Vagina (tissue), 2 donors: ENCODE measurements around the gene TMPRSS4. TPM values are rescaled to one million over a fixed set of nuclear protein-coding genes. Genes with fewer than 3 reads are reported as not detected.

Experiments
- DNase-seq, 2 donors: peaks; one replicate each; pipeline ENCODE4 v3.0.0-alpha.2; 2017; ENCODE audit errors: extremely low spot score in 2 of 2
- H3K27ac ChIP-seq: fragments of 200-600 bp; sonication (generic); one replicate; pipeline ENCODE4 v1.5.1; 2019
- H3K27me3 ChIP-seq: fragments of 200-600 bp; sonication (generic); one replicate; pipeline ENCODE4 v1.5.1; 2019
- H3K36me3 ChIP-seq, 2 donors: fragments of 200-600 bp; sonication (generic); one replicate each; pipeline ENCODE4 v1.5.1; 2017 to 2019
- H3K4me1 ChIP-seq: fragments of 200-600 bp; sonication (generic); one replicate; pipeline ENCODE4 v1.5.1; 2019
- H3K4me3 ChIP-seq, 2 donors: fragments of 200-600 bp; sonication (generic); 1 replicate in 1 of 2; 2 replicates in 1 of 2; pipeline ENCODE4 v1.5.1; 2016 to 2019
- H3K9me3 ChIP-seq: fragments of 200-600 bp; sonication (generic); one replicate; pipeline ENCODE4 v1.5.1; 2019
- POLR2A ChIP-seq, 2 donors: fragments of 450-650 bp; IDR thresholded peaks; one replicate each; pipeline ENCODE4 v1.6.1; 2017; ENCODE audit warnings: antibody characterized with exemption in 2 of 2, mild to moderate bottlenecking in 2 of 2, moderate library complexity in 2 of 2
- POLR2AphosphoS5 ChIP-seq, 2 donors: sonication (generic); formaldehyde crosslinking; IDR thresholded peaks; one replicate each; pipeline ENCODE4 v1.9.0; 2017; ENCODE audit warnings: antibody characterized with exemption in 2 of 2, mild to moderate bottlenecking in 2 of 2, low read depth in 1 of 2; ENCODE audit not compliant: insufficient read depth in 1 of 2
- intact Hi-C: fragments of 100-400 bp; cut with DNase I; formaldehyde crosslinking; loops from one replicate; pipeline ENCODE4 v1.15.1; 2023
- total RNA-seq: library from RNA; depleted of rRNA; stranded (reverse); fragments of >200 nt; gene quantifications from one replicate; pipeline ENCODE4 v1.2.3, GENCODE V29; 2016
- TF ChIP-seq, protein P1 (sequence below), 3 experiments: fragments of 450-650 bp in 2 of 3; fragments of 200-600 bp in 1 of 3; sonication (generic) in 1 of 3; IDR thresholded peaks; one replicate each; pipeline ENCODE4 v1.5.1; 2017 to 2019; ENCODE audit warnings: antibody characterized with exemption in 3 of 3, mild to moderate bottlenecking in 2 of 3, moderate library complexity in 2 of 3

Gene TMPRSS4
- total RNA-seq, 1 donor from 2014 or later, result 20.9 TPM

DNA sequence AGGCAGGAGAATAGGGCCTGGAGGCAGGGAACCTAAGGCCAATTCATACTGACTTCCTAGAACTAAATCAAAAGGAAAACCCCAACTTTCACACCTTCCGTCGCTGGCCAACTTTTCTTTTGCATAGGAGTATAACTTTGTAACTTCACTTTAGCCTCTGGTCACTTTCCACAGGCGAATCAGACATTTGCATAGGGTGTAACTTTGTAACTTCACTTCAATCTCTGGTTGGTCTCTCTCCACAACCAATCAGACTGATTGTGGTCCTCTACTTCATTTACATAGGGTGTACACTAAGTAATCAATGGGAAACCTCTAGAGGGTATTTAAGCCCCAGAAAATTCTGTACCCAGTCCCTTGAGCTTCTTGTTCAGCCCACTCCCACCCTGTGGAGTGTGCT, 11.5 kb upstream of the TMPRSS4 start:
- no peaks in the 10 kb centered on the region for H3K4me1 ChIP-seq
- intact Hi-C loops, result no loop called here
- no peaks in the 10 kb centered on the region for H3K27me3 ChIP-seq
- DNase-seq, result no peak
- H3K4me3 ChIP-seq, result no peak overlapping the region
- no peaks in the 10 kb centered on the region for H3K36me3 ChIP-seq
- H3K27ac ChIP-seq, result no peak overlapping the region
- TF ChIP-seq POLR2AphosphoS5 (IDR thresholded peaks at IDR 0.05; ENCODE audit: insufficient read depth in 1 of 2, low read depth in 1 of 2), result no peak
- no peak for TF ChIP-seq POLR2A (IDR thresholded peaks at IDR 0.05)
- TF ChIP-seq, protein P1, sequence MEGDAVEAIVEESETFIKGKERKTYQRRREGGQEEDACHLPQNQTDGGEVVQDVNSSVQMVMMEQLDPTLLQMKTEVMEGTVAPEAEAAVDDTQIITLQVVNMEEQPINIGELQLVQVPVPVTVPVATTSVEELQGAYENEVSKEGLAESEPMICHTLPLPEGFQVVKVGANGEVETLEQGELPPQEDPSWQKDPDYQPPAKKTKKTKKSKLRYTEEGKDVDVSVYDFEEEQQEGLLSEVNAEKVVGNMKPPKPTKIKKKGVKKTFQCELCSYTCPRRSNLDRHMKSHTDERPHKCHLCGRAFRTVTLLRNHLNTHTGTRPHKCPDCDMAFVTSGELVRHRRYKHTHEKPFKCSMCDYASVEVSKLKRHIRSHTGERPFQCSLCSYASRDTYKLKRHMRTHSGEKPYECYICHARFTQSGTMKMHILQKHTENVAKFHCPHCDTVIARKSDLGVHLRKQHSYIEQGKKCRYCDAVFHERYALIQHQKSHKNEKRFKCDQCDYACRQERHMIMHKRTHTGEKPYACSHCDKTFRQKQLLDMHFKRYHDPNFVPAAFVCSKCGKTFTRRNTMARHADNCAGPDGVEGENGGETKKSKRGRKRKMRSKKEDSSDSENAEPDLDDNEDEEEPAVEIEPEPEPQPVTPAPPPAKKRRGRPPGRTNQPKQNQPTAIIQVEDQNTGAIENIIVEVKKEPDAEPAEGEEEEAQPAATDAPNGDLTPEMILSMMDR (IDR thresholded peaks at IDR 0.05), result no peak
- no peaks in the 10 kb centered on the region for H3K9me3 ChIP-seq

DNA sequence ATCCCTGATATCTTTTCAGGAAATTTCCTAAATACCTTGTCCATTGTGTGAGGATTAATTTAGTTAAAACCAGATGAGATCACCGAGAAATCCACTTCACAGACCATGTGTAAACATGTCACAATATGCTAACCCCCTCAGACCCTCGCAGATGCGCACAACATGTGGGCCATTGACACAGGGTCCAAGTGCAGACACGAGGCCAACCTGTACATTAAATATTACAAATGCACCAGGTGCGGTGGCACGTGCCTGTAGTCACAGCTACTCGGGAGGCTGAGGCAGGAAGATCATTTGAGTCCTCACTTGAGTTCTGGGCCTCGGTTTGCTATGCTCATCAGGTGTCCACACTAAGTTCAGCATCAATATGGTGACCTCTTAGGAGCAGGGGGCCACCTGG, 9.9 kb upstream of the TMPRSS4 start:
- H3K27ac ChIP-seq, result no peak overlapping the region
- no peaks in the 10 kb centered on the region for H3K9me3 ChIP-seq
- H3K27me3 ChIP-seq, result no peaks in the 10 kb centered on the region
- no peak overlapping the region for H3K4me3 ChIP-seq
- TF ChIP-seq, protein P1 (IDR thresholded peaks at IDR 0.05), result no peak
- no peak for TF ChIP-seq POLR2AphosphoS5 (IDR thresholded peaks at IDR 0.05; ENCODE audit: insufficient read depth in 1 of 2, low read depth in 1 of 2)
- no peak for TF ChIP-seq POLR2A (IDR thresholded peaks at IDR 0.05)
- no peaks in the 10 kb centered on the region for H3K4me1 ChIP-seq
- no peaks in the 10 kb centered on the region for H3K36me3 ChIP-seq
- intact Hi-C loops, result no loop called here
- DNase-seq, result no peak

DNA sequence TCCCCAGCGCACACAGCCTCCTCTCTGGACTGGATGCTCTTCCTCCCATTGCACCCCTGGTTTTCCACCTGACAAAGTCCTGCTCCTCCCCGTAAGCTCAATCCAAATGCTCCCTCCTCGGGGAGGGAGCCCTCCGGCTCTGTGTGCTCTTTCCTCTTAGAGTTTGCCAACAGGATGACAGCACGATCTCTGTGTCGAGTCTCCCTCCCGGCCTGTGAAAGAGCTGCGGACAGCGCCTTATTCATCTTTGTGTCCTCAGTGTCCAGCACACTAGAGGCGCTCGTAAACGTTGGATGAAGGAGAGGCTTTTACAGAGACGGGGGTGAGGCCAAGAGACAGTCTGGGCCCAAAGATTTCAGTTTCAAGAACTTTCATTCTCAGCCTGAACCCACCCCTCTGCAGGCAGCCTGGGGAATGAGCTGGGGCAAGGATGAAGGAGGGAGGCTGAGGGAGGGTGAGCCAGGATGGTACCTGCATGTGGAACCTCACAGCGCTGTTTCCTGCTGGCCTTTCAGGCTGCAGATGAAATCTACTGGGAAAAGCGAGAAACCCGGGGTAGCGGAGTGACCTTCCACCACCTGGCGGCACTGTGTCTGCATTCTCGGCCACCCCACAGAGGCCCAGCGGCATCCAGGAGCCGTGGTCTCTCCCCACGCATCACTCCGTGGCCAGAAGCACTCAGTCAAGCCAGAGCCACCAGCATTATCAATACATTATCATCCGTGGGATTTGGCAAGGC, 8.5 kb upstream of the TMPRSS4 start:
- H3K36me3 ChIP-seq, result no peaks in the 10 kb centered on the region
- H3K4me3 ChIP-seq, result no peak overlapping the region
- TF ChIP-seq, protein P1 (IDR thresholded peaks at IDR 0.05), result no peak
- TF ChIP-seq POLR2A (IDR thresholded peaks at IDR 0.05) (no peak), POLR2AphosphoS5 (IDR thresholded peaks at IDR 0.05; ENCODE audit: insufficient read depth in 1 of 2, low read depth in 1 of 2) (no peak)
- intact Hi-C loops, result no loop called here
- H3K27me3 ChIP-seq, result no peaks in the 10 kb centered on the region
- H3K9me3 ChIP-seq, result no peaks in the 10 kb centered on the region
- no peaks in the 10 kb centered on the region for H3K4me1 ChIP-seq
- no peak overlapping the region for H3K27ac ChIP-seq
- no peak for DNase-seq

- no peak for DNase-seq
- intact Hi-C loops, result no loop called here
- TF ChIP-seq, protein P1 (IDR thresholded peaks at IDR 0.05), result no peak
- TF ChIP-seq POLR2A (IDR thresholded peaks at IDR 0.05), result no peak
- no peak for TF ChIP-seq POLR2AphosphoS5 (IDR thresholded peaks at IDR 0.05; ENCODE audit: insufficient read depth in 1 of 2, low read depth in 1 of 2)
- Histone ChIP-seq H3K36me3 (no peaks in the 10 kb centered on the region), H3K4me3 (no peak overlapping the region), H3K27me3 (no peaks in the 10 kb centered on the region), H3K4me1 (no peaks in the 10 kb centered on the region), H3K9me3 (no peaks in the 10 kb centered on the region), H3K27ac (no peak overlapping the region)
Observed at GRCh38 chr11:118068945-118069612, 7.8 kb upstream of the TMPRSS4 start.
